GM15510 (cell line): ENCODE results near the gene TRAF3.

Source experiments
- POLR2A ChIP-seq: IDR thresholded peaks from 3 replicates; pipeline ENCODE4 v1.6.1; 2011; ENCODE audit warnings: borderline replicate concordance; ENCODE audit not compliant: insufficient read length; ENCODE audit errors: extremely low read depth

TRAF3 gene

GRCh38 chr14:102822311-102822863 is 45.1 kb downstream of the TRAF3 start:
- TF ChIP-seq POLR2A, result no peak

GRCh38 chr14:102823546-102823945 is 46.3 kb downstream of the TRAF3 start:
- TF ChIP-seq POLR2A, result no peak

GRCh38 chr14:102824832-102825231 is 47.6 kb downstream of the TRAF3 start:
- TF ChIP-seq POLR2A, result no peak

- no peak for TF ChIP-seq POLR2A
Observed at GRCh38 chr14:102825307-102826095, 48.3 kb downstream of the TRAF3 start.

- TF ChIP-seq POLR2A, result no peak
Observed at GRCh38 chr14:102826161-102826560, 48.9 kb downstream of the TRAF3 start.

- no peak for TF ChIP-seq POLR2A
Observed at GRCh38 chr14:102826751-102827675, 49.8 kb downstream of the TRAF3 start.

GRCh38 chr14:102827716-102828115 is 50.5 kb downstream of the TRAF3 start:
- TF ChIP-seq POLR2A, result no peak

GRCh38 chr14:102828151-102828550 is 50.9 kb downstream of the TRAF3 start:
- no peak for TF ChIP-seq POLR2A

- no peak for TF ChIP-seq POLR2A
Observed at GRCh38 chr14:102829016-102829548, 51.8 kb downstream of the TRAF3 start.

GRCh38 chr14:102830474-102831045 is 53.3 kb downstream of the TRAF3 start:
- no peak for TF ChIP-seq POLR2A

GRCh38 chr14:102831163-102831804 is 54.0 kb downstream of the TRAF3 start:
- TF ChIP-seq POLR2A, result no peak

GRCh38 chr14:102833341-102833740 is 56.1 kb downstream of the TRAF3 start:
- TF ChIP-seq POLR2A, result no peak

- no peak for TF ChIP-seq POLR2A
Observed at GRCh38 chr14:102833991-102834390, 56.7 kb downstream of the TRAF3 start.

- TF ChIP-seq POLR2A, result no peak
Observed at GRCh38 chr14:102835959-102836358, 58.7 kb downstream of the TRAF3 start.
